K562 (cell line): ENCODE data around the gene NABP2. TPM values are rescaled to one million over a fixed set of nuclear protein-coding genes. Genes with fewer than 3 reads are reported as not detected.
A peak's percentile ranks its signal among the peaks of the same experiment; 100 is the strongest.

ENCODE experiments used
- ATAC-seq: fragments of 200-7000 bp; cut with Tn5 transposase; 3 replicates; pipeline ENCODE4 v1.9.1; 2020; ENCODE audit warnings: moderate library complexity
- BruUV-seq: library from RNA; stranded (reverse); fragments of 400-500 nt; replicated peaks from 2 replicates; lab custom pipeline; 2021; lab: Mats Ljungman, UMichigan
- CTCF ChIA-PET: fragments of 300-600 bp; formaldehyde crosslinking; extraction: SDS; loops from one replicate; lab custom pipeline; 2021; ENCODE audit warnings: low intra/inter-chr PET ratio; lab: Yijun Ruan, JAX
- POLR2A ChIA-PET: fragments of 300-600, 350-650 bp; sonication (Branson Sonifier 250); formaldehyde crosslinking; extraction: SDS; loops from one replicate; lab custom pipeline; 2021; ENCODE audit warnings: antibody characterized with exemption, inconsistent platforms; lab: Yijun Ruan, JAX
- DNase-seq, 4 experiments: peaks; one replicate each; pipeline versions ENCODE4 v3.0.0 to v3.0.0-alpha.2; 2011 to 2018; ENCODE audit warnings: low spot score in 3 of 4, mixed read lengths in 3 of 4; ENCODE audit errors: extremely low read depth in 1 of 4
- FAIRE-seq: peaks from 2 replicates; lab custom pipeline; 2011; peaks lifted over from hg19 to GRCh38; lab: Jason Lieb, UNC
- H2AFZ ChIP-seq: 2 replicates; pipeline ENCODE4 v1.6.0; 2011; ENCODE audit warnings: low read depth, low read length, control low read depth, inconsistent platforms
- H3K27ac ChIP-seq: fragments of 200-600 bp; 3 replicates; pipeline ENCODE4 v1.8.0; 2011; ENCODE audit warnings: low read depth, mild to moderate bottlenecking, control low read depth, inconsistent platforms, low read length, moderate library complexity, mixed read lengths; ENCODE audit errors: extremely low read depth
- H3K27me3 ChIP-seq, 2 experiments: fragments of 300-600 bp in 1 of 2; 2 replicates in 1 of 2; 3 replicates in 1 of 2; pipeline versions ENCODE4 v1.6.0 to v1.8.0; 2011; ENCODE audit warnings: inconsistent platforms in 2 of 2, low read length in 2 of 2, mild to moderate bottlenecking in 1 of 2, mixed read lengths in 1 of 2, moderate library complexity in 1 of 2; ENCODE audit not compliant: control insufficient read depth in 2 of 2, insufficient read depth in 2 of 2
- H3K36me3 ChIP-seq: fragments of 300-600 bp; 3 replicates; pipeline ENCODE4 v1.8.0; 2011; ENCODE audit warnings: mild to moderate bottlenecking, low read length, inconsistent platforms; ENCODE audit not compliant: control insufficient read depth, insufficient read depth
- H3K4me1 ChIP-seq, 2 experiments: fragments of 200-600 bp in 1 of 2; replicated peaks in 1 of 2; 2 replicates in 1 of 2; 3 replicates in 1 of 2; pipeline versions ENCODE4 v1.5.1 to v1.8.0; 2011; ENCODE audit warnings: inconsistent platforms in 2 of 2, low read length in 2 of 2, mild to moderate bottlenecking in 1 of 2, mixed read lengths in 1 of 2, moderate library complexity in 1 of 2; ENCODE audit not compliant: control insufficient read depth in 2 of 2, insufficient read depth in 2 of 2
- H3K4me2 ChIP-seq: 2 replicates; pipeline ENCODE4 v1.6.1; 2011; ENCODE audit warnings: low read length, control low read depth, inconsistent platforms, mixed read lengths; ENCODE audit not compliant: insufficient read depth
- H3K4me3 ChIP-seq: fragments of 200-600 bp; sonication (generic), shearing (Covaris generic); 2 replicates; pipeline ENCODE4 v1.5.1; 2016; ENCODE audit warnings: control low read depth, inconsistent platforms
- H3K79me2 ChIP-seq: fragments of 200-600 bp; 3 replicates; pipeline ENCODE4 v1.8.0; 2011; ENCODE audit warnings: low read length, inconsistent platforms; ENCODE audit not compliant: control insufficient read depth, insufficient read depth
- H3K9ac ChIP-seq, 2 experiments: 2 replicates each; pipeline versions ENCODE4 v1.6.0 to v1.6.1; 2011; ENCODE audit warnings: low read depth in 2 of 2, low read length in 2 of 2, control low read depth in 1 of 2, inconsistent platforms in 1 of 2, mild to moderate bottlenecking in 1 of 2, mixed read lengths in 1 of 2; ENCODE audit not compliant: insufficient read depth in 1 of 2
- H3K9me1 ChIP-seq: one replicate; pipeline ENCODE4 v1.6.0; 2011; ENCODE audit warnings: inconsistent platforms, mild to moderate bottlenecking, low read length, moderate library complexity; ENCODE audit not compliant: control insufficient read depth, insufficient read depth
- H3K9me3 ChIP-seq: replicated peaks from 2 replicates; pipeline ENCODE4 v1.5.1; 2011; ENCODE audit warnings: low read depth, low read length, inconsistent platforms; ENCODE audit not compliant: control insufficient read depth, insufficient read depth
- H4K20me1 ChIP-seq: replicated peaks from 2 replicates; pipeline ENCODE4 v1.6.1; 2011; ENCODE audit warnings: low read length, inconsistent platforms, mixed read lengths; ENCODE audit not compliant: control insufficient read depth, insufficient read depth
- CCNT2 ChIP-seq: IDR thresholded peaks from 2 replicates; pipeline ENCODE4 v1.6.1; 2011; ENCODE audit warnings: borderline replicate concordance, low read depth, mild to moderate bottlenecking, moderate library complexity, mixed read lengths, low read length; ENCODE audit not compliant: insufficient read length; ENCODE audit errors: extremely low read depth
- FIP1L1 ChIP-seq: fragments of 200-400 bp; formaldehyde crosslinking; IDR thresholded peaks from 2 replicates; pipeline ENCODE4 v1.6.1; 2018; ENCODE audit warnings: mild to moderate bottlenecking, low read depth, low read length; ENCODE audit not compliant: poor library complexity, severe bottlenecking
- HDAC1 ChIP-seq, 2 experiments: fragments of 450-650 bp; IDR thresholded peaks; 2 replicates each; pipeline ENCODE4 v1.6.1; 2016 to 2017; ENCODE audit warnings: inconsistent platforms in 1 of 2, mild to moderate bottlenecking in 1 of 2, moderate library complexity in 1 of 2
- HNRNPUL1 ChIP-seq: fragments of 200-400 bp; formaldehyde crosslinking; IDR thresholded peaks from 2 replicates; pipeline ENCODE4 v1.6.1; 2017; ENCODE audit warnings: low read length
- ILK ChIP-seq: fragments of 450-650 bp; IDR thresholded peaks from 2 replicates; pipeline ENCODE4 v1.6.1; 2016; ENCODE audit warnings: missing genetic modification characterization, low read depth, mild to moderate bottlenecking, missing compliant biosample characterization, moderate library complexity, borderline replicate concordance
- MAFG ChIP-seq: fragments of 450-650 bp; conservative IDR thresholded peaks from 2 replicates; pipeline ENCODE4 v1.6.1; 2016; ENCODE audit warnings: missing genetic modification characterization, missing compliant biosample characterization
- MAFK ChIP-seq: IDR thresholded peaks from 2 replicates; pipeline ENCODE4 v1.6.1; 2011; ENCODE audit warnings: low read length, improper control_type of control experiment
- PHB ChIP-seq: fragments of 250-450 bp; sonication (Bioruptor Pico); IDR thresholded peaks from 2 replicates; pipeline ENCODE4 v1.5.0; 2021
- SMARCA4 ChIP-seq: fragments of 450-650 bp; IDR thresholded peaks from 2 replicates; pipeline ENCODE4 v1.6.1; 2016
- STAG1 ChIP-seq: sonication (generic); formaldehyde crosslinking; IDR thresholded peaks from 2 replicates; pipeline ENCODE4 v1.5.0; 2020; ENCODE audit warnings: missing genetic modification reagents, borderline replicate concordance
- ZNF384 ChIP-seq: IDR thresholded peaks from 2 replicates; pipeline ENCODE4 v1.6.1; 2012; ENCODE audit warnings: low read depth, low read length, improper control_type of control experiment
- ZNF644 ChIP-seq: fragments of 200-800 bp; sonication (Bioruptor generic); IDR thresholded peaks from 2 replicates; pipeline ENCODE4 v1.6.1; 2016; ENCODE audit warnings: low read depth, missing genetic modification characterization, missing compliant biosample characterization
- ZZZ3 ChIP-seq: fragments of 450-650 bp; IDR thresholded peaks from 2 replicates; pipeline ENCODE4 v1.6.1; 2016; ENCODE audit warnings: antibody characterized with exemption, mild to moderate bottlenecking, moderate library complexity
- whole genome bisulfite sequencing: fragments of 100-300 bp; shearing (Covaris generic); methylation state at CpG from one replicate; pipeline ENCODE4 v1.1.6; 2016; ENCODE audit warnings: low coverage, mixed read lengths; ENCODE audit not compliant: insufficient coverage; ENCODE audit errors: missing lambda C conversion rate; 5-methylcytosine and 5-hydroxymethylcytosine counted together
- in situ Hi-C: fragments of 300-500 bp; cut with MboI; formaldehyde crosslinking; loops from 4 replicates; pipeline ENCODE4 v1.15.0; 2018; ENCODE audit warnings: inconsistent platforms, mixed read lengths
- intact Hi-C: fragments of 100-400 bp; cut with micrococcal nuclease; formaldehyde crosslinking; loops from 2 replicates; pipeline ENCODE4 v1.14.2; 2022
- polyA plus RNA-seq, 8 experiments: library from polyadenylated mRNA; depleted of rRNA in 4 of 8; stranded (reverse) in 5 of 8; unstranded in 3 of 8; fragments of >200 nt; fragmentation: Nextera tagmentation in 2 of 8; fragmentation: Illumina TruSeq in 1 of 8; extraction: Ambion mirVana in 2 of 8; extraction: Trizol in 1 of 8; gene quantifications; 2 replicates each; pipeline versions ENCODE4 v1.2.1 to v1.2.3, GENCODE V29; 2011 to 2014; ENCODE audit warnings: inconsistent platforms in 1 of 8, missing spikeins in 1 of 8
- total RNA-seq, 7 experiments: library from RNA; depleted of rRNA in 6 of 7; stranded (reverse); fragments of >200 nt in 6 of 7; fragmentation: Illumina TruSeq in 2 of 7; extraction: Trizol in 2 of 7; gene quantifications; 2 replicates each; pipeline versions ENCODE4 v1.2.1 to v1.2.3, GENCODE V29; 2011 to 2021; ENCODE audit warnings: low replicate concordance in 1 of 7
- TF ChIP-seq, protein P1 (sequence below): fragments of 450-650 bp; formaldehyde crosslinking; IDR thresholded peaks from 2 replicates; pipeline ENCODE4 v1.4.0; 2020; ENCODE audit warnings: mild to moderate bottlenecking
- TF ChIP-seq, protein P2 (sequence below), 2 experiments: fragments of 450-650 bp in 1 of 2; sonication (generic) in 1 of 2; formaldehyde crosslinking in 1 of 2; IDR thresholded peaks in 1 of 2; conservative IDR thresholded peaks in 1 of 2; 2 replicates each; pipeline versions ENCODE4 v1.6.1 to v1.8.1; 2016 to 2023; ENCODE audit warnings: mild to moderate bottlenecking in 2 of 2, moderate library complexity in 2 of 2, inconsistent platforms in 1 of 2, missing genetic modification reagents in 1 of 2
- TF ChIP-seq, protein P3 (sequence below), 2 experiments: IDR thresholded peaks in 1 of 2; conservative IDR thresholded peaks in 1 of 2; 2 replicates each; pipeline ENCODE4 v1.6.1; 2016; ENCODE audit warnings: low read depth in 2 of 2, mild to moderate bottlenecking in 1 of 2, missing compliant biosample characterization in 1 of 2, missing genetic modification characterization in 1 of 2, moderate library complexity in 1 of 2

Gene NABP2
- total and polyA plus RNA-seq, 9 of the 15 experiments (the other 6 are each of a cell fraction or from before 2014, with no cell fraction given), result 11.3 to 60.6 (median 43.5) TPM

DNA sequence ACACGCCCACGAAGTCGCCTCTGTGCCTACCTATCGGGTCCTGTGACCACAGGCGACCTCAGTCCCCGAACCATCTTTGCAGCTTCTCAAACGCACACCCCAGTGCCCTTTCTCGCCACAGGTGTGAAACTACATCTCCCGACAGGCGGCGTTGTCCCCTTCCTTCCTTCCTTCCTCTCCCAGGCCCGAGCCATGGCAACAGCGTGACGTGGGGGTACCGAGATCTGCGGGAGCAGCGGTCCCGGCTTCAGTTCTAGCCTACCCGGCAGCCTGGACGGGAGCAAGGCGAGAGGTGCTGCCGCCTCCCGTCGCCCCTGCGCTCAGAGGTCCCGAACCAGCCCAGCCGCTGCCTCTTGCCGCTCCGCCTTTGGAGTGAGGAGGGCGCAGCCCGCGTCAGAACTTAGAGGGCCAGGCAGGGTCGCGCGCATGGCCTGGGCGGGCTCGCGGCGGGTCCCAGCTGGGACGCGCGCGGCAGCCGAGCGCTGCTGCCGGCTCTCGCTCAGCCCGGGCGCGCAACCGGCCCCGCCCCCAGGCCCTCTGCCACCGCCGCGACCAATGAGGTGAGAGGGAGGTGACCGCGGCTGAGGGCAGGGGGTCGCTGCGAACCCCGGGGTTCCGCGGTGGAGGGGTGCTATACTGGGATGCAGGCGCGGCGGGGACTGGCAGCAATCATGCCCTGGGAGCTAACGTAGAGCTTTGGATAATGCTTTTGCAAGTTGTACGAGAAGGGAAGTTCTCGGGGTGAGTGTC is 42.7 kb downstream of the NABP2 start, which contains the start of gene COQ10A:
Gene COQ10A (plus strand): TSS at position 250 of the 750 bp plus-strand sequence. CDS start 177 bp downstream, at position 427.
- DNase-seq (peak; percentile 92 to 95 (median 93)), ATAC-seq (peak; percentile 93), FAIRE-seq (peak; percentile 86)
- Histone ChIP-seq H3K4me2 (peak within 1 kb of the TSS; percentile 88), H3K36me3 (peaks cover 26% of the 10 kb centered on the region), H3K4me3 (peak within 1 kb of the TSS; percentile 67), H3K27ac (peak within 1 kb of the TSS; percentile 77), H2AFZ (peak within 1 kb of the TSS; percentile 94), H3K79me2 (no peaks in the 10 kb centered on the region), H3K9ac (peak within 1 kb of the TSS; percentile 71 to 87), H3K27me3 (no peaks in the 10 kb centered on the region), H3K4me1 (peaks cover 11 to 19% of the 10 kb centered on the region in 2 experiments; a peak in 4 of 5 replicates), H3K9me3 (no peaks in the 10 kb centered on the region), H3K9me1 (no peaks in the 10 kb centered on the region), H4K20me1 (no peaks in the 10 kb centered on the region)
- intact Hi-C loops (loop anchor here (2.0 kb wide), 2 partner anchors 34 to 42 kb away; partner anchors contain the start of genes CS and NABP2), in situ Hi-C loops (no loop called here)
- BruUV-seq, result no TSS peak
- under 1% methylated on average over 56 of the region's 68 CpGs for WGBS
- POLR2A ChIA-PET, result interaction anchor here (0.6 to 3.3 kb wide), 12 partner anchors 9 to 197 kb away, joined by 3 to 25 read pairs (median 6); partner anchors contain the start of genes ANKRD52, IL23A, RNF41 and SMARCC2
- CTCF ChIA-PET, result interaction anchor here (0.6 to 0.8 kb wide), 2 partner anchors 74 to 307 kb away, joined by 3 to 4 read pairs; no protein-coding TSS in a partner anchor
- TF ChIP-seq, protein P1, sequence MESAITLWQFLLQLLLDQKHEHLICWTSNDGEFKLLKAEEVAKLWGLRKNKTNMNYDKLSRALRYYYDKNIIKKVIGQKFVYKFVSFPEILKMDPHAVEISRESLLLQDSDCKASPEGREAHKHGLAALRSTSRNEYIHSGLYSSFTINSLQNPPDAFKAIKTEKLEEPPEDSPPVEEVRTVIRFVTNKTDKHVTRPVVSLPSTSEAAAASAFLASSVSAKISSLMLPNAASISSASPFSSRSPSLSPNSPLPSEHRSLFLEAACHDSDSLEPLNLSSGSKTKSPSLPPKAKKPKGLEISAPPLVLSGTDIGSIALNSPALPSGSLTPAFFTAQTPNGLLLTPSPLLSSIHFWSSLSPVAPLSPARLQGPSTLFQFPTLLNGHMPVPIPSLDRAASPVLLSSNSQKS (CRISPR knock-in tag), result no peak
- no peak for TF ChIP-seq ZZZ3
- TF ChIP-seq HNRNPUL1, result no peak
- TF ChIP-seq, protein P2, sequence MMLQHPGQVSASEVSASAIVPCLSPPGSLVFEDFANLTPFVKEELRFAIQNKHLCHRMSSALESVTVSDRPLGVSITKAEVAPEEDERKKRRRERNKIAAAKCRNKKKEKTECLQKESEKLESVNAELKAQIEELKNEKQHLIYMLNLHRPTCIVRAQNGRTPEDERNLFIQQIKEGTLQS (IDR thresholded peaks at IDR 0.05), result no peak
- TF ChIP-seq, protein P2 (CRISPR knock-in tag; conservative IDR thresholded peaks at IDR 0.05), result no peak
- TF ChIP-seq STAG1 (CRISPR knock-in tag), result no peak
- TF ChIP-seq CCNT2, result peak; percentile 75
- no peak for TF ChIP-seq ZNF644
- TF ChIP-seq PHB (CRISPR knock-in tag), result no peak
- TF ChIP-seq HDAC1 (IDR thresholded peaks at IDR 0.05), result no peak; a peak in 2 of 4 replicates
- 0 out of 2 replicates have a peak, but pooled peaks have one; percentile 4 for TF ChIP-seq ZNF384
- peak; percentile 78 for TF ChIP-seq FIP1L1
- no peak for TF ChIP-seq ILK
- peak; percentile 14; the same call in 1 of the 2 replicates for TF ChIP-seq MAFK
- no peak for TF ChIP-seq MAFG (tag)
- TF ChIP-seq, protein P3, sequence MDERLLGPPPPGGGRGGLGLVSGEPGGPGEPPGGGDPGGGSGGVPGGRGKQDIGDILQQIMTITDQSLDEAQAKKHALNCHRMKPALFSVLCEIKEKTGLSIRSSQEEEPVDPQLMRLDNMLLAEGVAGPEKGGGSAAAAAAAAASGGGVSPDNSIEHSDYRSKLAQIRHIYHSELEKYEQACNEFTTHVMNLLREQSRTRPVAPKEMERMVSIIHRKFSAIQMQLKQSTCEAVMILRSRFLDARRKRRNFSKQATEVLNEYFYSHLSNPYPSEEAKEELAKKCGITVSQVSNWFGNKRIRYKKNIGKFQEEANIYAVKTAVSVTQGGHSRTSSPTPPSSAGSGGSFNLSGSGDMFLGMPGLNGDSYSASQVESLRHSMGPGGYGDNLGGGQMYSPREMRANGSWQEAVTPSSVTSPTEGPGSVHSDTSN (CRISPR knock-in tag; IDR thresholded peaks at IDR 0.05; ENCODE audit: low read depth), result no peak
- TF ChIP-seq, protein P3 (tag; conservative IDR thresholded peaks at IDR 0.05; ENCODE audit: low read depth), result no peak
- 0 out of 2 replicates have a peak, but pooled peaks have one; percentile 5 for TF ChIP-seq SMARCA4
